Measurements from ENCODE around the gene KMT2D. TPM values are rescaled to one million over a fixed set of nuclear protein-coding genes. Genes with fewer than 3 reads are reported as not detected.

The KMT2D gene
- polyA plus RNA-seq, 1 donor, result 57.7 TPM

DNA sequence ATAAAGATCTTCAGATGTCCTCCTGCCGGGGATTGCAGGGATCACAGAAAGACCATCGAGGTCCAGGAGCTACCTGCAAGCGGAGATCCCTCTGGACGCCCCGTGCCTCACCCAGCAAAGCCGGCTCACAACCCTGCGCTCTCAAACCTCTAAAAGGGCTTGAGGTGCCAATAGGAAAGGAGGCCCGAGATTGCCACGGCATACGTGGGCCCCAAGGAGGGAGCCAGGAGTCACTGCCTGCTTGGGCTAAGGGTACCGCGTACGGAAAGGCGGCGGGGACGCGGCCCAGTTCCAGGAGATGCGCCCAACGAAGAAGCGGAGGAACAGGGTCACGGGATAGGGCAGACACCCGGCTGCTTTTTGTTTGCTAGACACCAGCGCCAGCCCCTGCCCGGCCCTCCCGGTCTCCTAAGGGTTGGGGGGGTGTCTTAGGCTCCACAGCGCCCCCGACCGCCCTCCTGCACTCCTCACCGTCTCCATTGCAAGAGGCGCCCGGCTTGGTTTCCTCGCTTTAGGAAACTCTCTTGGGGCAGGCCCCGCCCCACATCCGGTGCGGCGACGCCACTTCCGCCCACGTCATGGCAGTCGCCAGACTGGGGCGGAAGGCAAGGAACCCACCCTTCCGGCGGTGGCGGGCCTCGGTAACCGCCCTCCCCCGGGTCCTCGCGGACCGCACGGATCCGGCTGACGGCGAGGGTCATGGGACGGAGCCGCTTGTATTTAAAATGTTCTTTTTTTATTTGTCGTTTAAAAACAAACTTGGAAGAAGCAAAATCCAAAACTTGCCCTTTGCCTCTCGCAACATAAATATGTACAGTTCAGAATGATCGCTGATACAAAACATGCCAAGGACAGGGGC lies 42.1 kb downstream of the KMT2D start, which contains the start of gene PRKAG1:
PRKAG1 (minus strand) TSS at position 516 of the 859 bp plus-strand sequence; CDS start at position 480, 36 bp downstream.
- DNase-seq, result peak; percentile 96

DNA sequence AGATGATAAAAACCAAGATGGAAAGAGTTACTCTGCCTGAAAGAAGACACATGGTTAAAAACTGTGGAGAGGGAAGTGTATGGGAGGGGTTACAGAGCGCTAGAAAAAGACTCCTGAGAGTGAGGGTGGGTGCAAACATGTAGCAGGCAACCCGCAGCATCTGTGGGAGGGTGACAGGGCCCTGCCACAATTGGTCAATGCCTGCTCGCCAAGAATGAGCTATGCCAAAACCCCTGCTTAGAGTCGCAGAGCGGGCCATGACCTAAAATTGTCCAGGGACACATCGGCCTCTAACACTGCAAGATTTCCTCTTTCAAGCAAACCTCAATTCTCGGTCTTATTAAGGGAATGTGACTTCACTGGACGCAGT lies 42.7 kb downstream of the KMT2D start:
- no peak for DNase-seq

DNA sequence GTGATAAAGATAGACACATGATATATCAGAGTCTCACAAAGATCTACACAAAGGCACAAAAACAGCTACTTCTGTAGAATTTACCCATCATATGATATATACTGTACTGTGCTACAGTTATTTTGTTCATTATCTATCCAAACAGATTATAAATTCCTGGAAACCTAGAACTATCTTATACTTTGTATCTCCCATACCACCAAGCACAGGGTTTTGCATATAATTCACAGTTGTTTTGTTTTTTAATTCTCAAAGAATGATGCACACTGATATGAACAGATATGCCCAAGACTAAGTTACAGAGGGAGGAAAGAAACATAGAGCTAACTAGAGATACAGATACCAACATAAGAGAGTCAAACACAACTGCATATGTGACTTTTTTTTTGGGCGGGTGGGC lies 45.4 kb downstream of the KMT2D start:
- DNase-seq, result no peak

DNA sequence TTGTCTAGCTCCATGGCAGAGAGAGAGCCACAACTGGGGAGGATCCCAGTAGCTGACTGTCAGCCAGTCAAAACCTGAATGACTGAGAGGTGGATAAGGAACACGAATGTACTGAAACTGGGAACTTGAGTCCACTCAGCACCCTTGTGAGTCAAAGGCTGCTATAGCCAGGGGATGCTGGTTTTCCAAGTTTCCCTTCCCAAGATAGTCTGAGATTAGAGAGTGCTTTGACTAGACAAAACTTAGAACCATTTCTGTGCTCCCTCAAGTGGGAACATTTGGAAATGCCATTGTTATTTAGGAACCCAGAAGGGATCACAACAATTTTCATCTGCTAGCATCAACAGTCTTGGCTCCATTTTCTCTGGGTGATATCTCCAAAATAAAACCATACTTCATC lies 46.0 kb downstream of the KMT2D start:
- DNase-seq, result no peak

DNA sequence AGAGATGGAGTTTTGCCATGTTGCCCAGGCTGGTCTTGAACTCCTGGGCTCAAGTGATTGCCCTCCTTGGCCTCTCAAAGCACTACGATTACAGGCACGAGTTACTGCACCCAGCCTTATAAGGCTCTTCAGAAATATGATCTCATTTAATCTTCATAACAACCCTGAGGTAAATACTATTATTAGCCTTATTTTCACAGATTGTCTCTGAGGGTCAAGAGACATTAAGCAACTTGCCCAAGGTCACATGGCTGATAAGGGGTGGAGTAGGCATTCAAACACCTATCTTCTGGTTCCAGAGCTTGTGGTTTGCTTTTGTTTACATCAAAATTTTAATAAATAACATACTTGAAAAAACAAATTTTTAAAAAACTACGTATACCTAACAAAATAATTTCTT lies 47.2 kb downstream of the KMT2D start:
- no peak for DNase-seq

DNA sequence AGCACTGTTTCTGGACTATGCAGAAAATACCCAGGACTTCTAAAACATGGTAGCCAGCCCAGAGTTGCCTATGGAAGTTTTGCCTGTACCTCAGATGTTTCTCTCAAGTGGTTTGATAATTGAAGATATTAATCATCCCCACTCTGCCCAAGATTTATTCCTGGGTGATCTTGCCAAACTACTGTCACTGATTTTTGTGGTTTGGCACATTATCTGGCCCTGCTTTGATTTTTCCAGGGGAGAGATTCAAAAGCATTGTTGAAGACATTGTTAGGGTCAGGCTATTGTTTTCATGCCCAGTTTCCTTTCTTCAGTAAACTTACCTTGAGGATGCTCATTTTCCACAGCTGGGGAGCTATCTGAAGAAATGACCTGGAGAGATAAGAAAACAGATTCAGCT lies 47.9 kb downstream of the KMT2D start:
- DNase-seq, result no peak

Other genes starting within 250 kb of the KMT2D start
- 57.3 TPM for gene CACNB3, start 242.3 kb downstream of the KMT2D start, polyA plus RNA-seq (ENCODE audit: insufficient read length)
- 122 TPM for gene DDX23, start 208.6 kb downstream of the KMT2D start, polyA plus RNA-seq (ENCODE audit: insufficient read length)
- 2.4 TPM for gene RND1, start 194.9 kb downstream of the KMT2D start, polyA plus RNA-seq (ENCODE audit: insufficient read length)
- gene FKBP11, start 135.3 kb downstream of the KMT2D start, polyA plus RNA-seq (ENCODE audit: insufficient read length), result 22.4 TPM
- gene ARF3, start 103.3 kb downstream of the KMT2D start, polyA plus RNA-seq (ENCODE audit: insufficient read length), result 128 TPM
- 0.12 TPM for gene WNT10B, start 89.1 kb downstream of the KMT2D start, polyA plus RNA-seq (ENCODE audit: insufficient read length)
- gene WNT1, start 82.5 kb downstream of the KMT2D start, polyA plus RNA-seq (ENCODE audit: insufficient read length), result not detected
- gene DDN, start 61.4 kb downstream of the KMT2D start, polyA plus RNA-seq (ENCODE audit: insufficient read length), result 65.9 TPM
- 95.8 TPM for gene PRKAG1, start 42.0 kb downstream of the KMT2D start, polyA plus RNA-seq (ENCODE audit: insufficient read length)
- gene RHEBL1, start 9.2 kb upstream of the KMT2D start, polyA plus RNA-seq (ENCODE audit: insufficient read length), result 1.8 TPM
- gene DHH, start 34.0 kb upstream of the KMT2D start, polyA plus RNA-seq (ENCODE audit: insufficient read length), result 0.25 TPM
- gene LMBR1L, start 50.1 kb upstream of the KMT2D start, polyA plus RNA-seq (ENCODE audit: insufficient read length), result 87.7 TPM
- 1,176 TPM for gene TUBA1B, start 70.6 kb upstream of the KMT2D start, polyA plus RNA-seq (ENCODE audit: insufficient read length)
- gene TUBA1A, start 128.3 kb upstream of the KMT2D start, polyA plus RNA-seq (ENCODE audit: insufficient read length), result 433 TPM
- 123 TPM for gene TUBA1C, start 204.3 kb upstream of the KMT2D start, polyA plus RNA-seq (ENCODE audit: insufficient read length)
- gene PRPH, start 234.4 kb upstream of the KMT2D start, polyA plus RNA-seq (ENCODE audit: insufficient read length), result not detected